GM19238 (cell line): ENCODE results near the gene ACP5.
A peak's percentile ranks its signal among the peaks of the same experiment; 100 is the strongest.

ENCODE experiments used
- DNase-seq: peaks from one replicate; pipeline ENCODE4 v3.0.0; 2011; ENCODE audit warnings: low spot score; ENCODE audit not compliant: insufficient read length

The ACP5 gene

GRCh38 chr19:11547929-11548700 is 29.3 kb downstream of the ACP5 start:
- no peak for DNase-seq

GRCh38 chr19:11541238-11541637 is 36.2 kb downstream of the ACP5 start:
- DNase-seq = no peak

GRCh38 chr19:11540645-11541044 is 36.8 kb downstream of the ACP5 start:
- no peak for DNase-seq

- no peak for DNase-seq
These were observed 37.7 kb downstream of the ACP5 start for GRCh38 chr19:11539495-11540365.

GRCh38 chr19:11538232-11539036 is 39.0 kb downstream of the ACP5 start, which contains the start of gene CNN1:
Gene CNN1 (plus strand): TSS chr19:11538851. CDS start chr19:11538928, 77 bp downstream.
- DNase-seq = no peak

GRCh38 chr19:11535792-11536595 is 41.5 kb downstream of the ACP5 start:
- DNase-seq = peak; percentile 92

GRCh38 chr19:11534948-11535347 is 42.5 kb downstream of the ACP5 start:
- DNase-seq = no peak

- no peak for DNase-seq
These were observed 42.9 kb downstream of the ACP5 start for GRCh38 chr19:11534538-11534937.

GRCh38 chr19:11530432-11530831 is 47.0 kb downstream of the ACP5 start:
- no peak for DNase-seq

- peak; percentile 99 for DNase-seq
These were observed 48.7 kb downstream of the ACP5 start, which contains the start of gene ECSIT for GRCh38 chr19:11528551-11529341. Gene ECSIT (minus strand): TSS chr19:11529134. CDS start chr19:11519170, 9,964 bp downstream.
